WTC11 (cell line): Measurements from ENCODE around the gene DNAJB2.
A peak's percentile ranks its signal among the peaks of the same experiment; 100 is the strongest.

Experiments used
- CREB1 ChIP-seq: sonication (generic); formaldehyde crosslinking; IDR thresholded peaks from 2 replicates; pipeline ENCODE4 v1.8.0; 2023; ENCODE audit warnings: mild to moderate bottlenecking, missing genetic modification reagents
- ETV6 ChIP-seq: sonication (generic); formaldehyde crosslinking; IDR thresholded peaks from 2 replicates; pipeline ENCODE4 v1.8.1; 2022; ENCODE audit warnings: mild to moderate bottlenecking, missing genetic modification reagents
- FOXK1 ChIP-seq: sonication (generic); formaldehyde crosslinking; IDR thresholded peaks from 2 replicates; pipeline ENCODE4 v1.8.0; 2022; ENCODE audit warnings: mild to moderate bottlenecking, moderate library complexity, missing genetic modification reagents
- JUN ChIP-seq: sonication (generic); formaldehyde crosslinking; IDR thresholded peaks from 2 replicates; pipeline ENCODE4 v1.8.0; 2023; ENCODE audit warnings: mild to moderate bottlenecking, missing genetic modification reagents
- RORB ChIP-seq: fragments of 250-450 bp; sonication (Bioruptor Pico); IDR thresholded peaks from 2 replicates; pipeline ENCODE4 v1.9.0; 2021; ENCODE audit warnings: mild to moderate bottlenecking
- ZNF219 ChIP-seq: sonication (generic); formaldehyde crosslinking; IDR thresholded peaks from 2 replicates; pipeline ENCODE4 v1.8.0; 2023; ENCODE audit warnings: missing genetic modification reagents, mild to moderate bottlenecking, borderline replicate concordance
- ZNF423 ChIP-seq: fragments of 250-450 bp; sonication (Bioruptor Pico); IDR thresholded peaks from 2 replicates; pipeline ENCODE4 v2.1.2; 2022; ENCODE audit warnings: mild to moderate bottlenecking, moderate library complexity
- TF ChIP-seq, protein P1 (sequence below): sonication (generic); formaldehyde crosslinking; IDR thresholded peaks from 2 replicates; pipeline ENCODE4 v1.8.0; 2023; ENCODE audit warnings: mild to moderate bottlenecking, missing genetic modification reagents
- TF ChIP-seq, protein P2 (sequence below): fragments of 250-450 bp; sonication (Bioruptor Pico); conservative IDR thresholded peaks from 2 replicates; pipeline ENCODE4 v1.9.0; 2021; ENCODE audit warnings: mild to moderate bottlenecking
- TF ChIP-seq, protein P3 (sequence below): fragments of 200-600 bp; IDR thresholded peaks from 2 replicates; pipeline ENCODE4 v1.8.0; 2022; ENCODE audit warnings: antibody characterized with exemption
- TF ChIP-seq, protein P4 (sequence below): sonication (generic); formaldehyde crosslinking; IDR thresholded peaks from 2 replicates; pipeline ENCODE4 v1.8.0; 2023; ENCODE audit warnings: missing genetic modification reagents
- TF ChIP-seq, protein P5 (sequence below): sonication (generic); formaldehyde crosslinking; IDR thresholded peaks from 2 replicates; pipeline ENCODE4 v1.8.1; 2022; ENCODE audit warnings: low read depth, mild to moderate bottlenecking, moderate library complexity, missing genetic modification reagents, borderline replicate concordance
- TF ChIP-seq, protein P6 (sequence below): sonication (generic); formaldehyde crosslinking; IDR thresholded peaks from 2 replicates; pipeline ENCODE4 v1.8.1; 2022; ENCODE audit warnings: mild to moderate bottlenecking, moderate library complexity, missing genetic modification reagents

DNA sequence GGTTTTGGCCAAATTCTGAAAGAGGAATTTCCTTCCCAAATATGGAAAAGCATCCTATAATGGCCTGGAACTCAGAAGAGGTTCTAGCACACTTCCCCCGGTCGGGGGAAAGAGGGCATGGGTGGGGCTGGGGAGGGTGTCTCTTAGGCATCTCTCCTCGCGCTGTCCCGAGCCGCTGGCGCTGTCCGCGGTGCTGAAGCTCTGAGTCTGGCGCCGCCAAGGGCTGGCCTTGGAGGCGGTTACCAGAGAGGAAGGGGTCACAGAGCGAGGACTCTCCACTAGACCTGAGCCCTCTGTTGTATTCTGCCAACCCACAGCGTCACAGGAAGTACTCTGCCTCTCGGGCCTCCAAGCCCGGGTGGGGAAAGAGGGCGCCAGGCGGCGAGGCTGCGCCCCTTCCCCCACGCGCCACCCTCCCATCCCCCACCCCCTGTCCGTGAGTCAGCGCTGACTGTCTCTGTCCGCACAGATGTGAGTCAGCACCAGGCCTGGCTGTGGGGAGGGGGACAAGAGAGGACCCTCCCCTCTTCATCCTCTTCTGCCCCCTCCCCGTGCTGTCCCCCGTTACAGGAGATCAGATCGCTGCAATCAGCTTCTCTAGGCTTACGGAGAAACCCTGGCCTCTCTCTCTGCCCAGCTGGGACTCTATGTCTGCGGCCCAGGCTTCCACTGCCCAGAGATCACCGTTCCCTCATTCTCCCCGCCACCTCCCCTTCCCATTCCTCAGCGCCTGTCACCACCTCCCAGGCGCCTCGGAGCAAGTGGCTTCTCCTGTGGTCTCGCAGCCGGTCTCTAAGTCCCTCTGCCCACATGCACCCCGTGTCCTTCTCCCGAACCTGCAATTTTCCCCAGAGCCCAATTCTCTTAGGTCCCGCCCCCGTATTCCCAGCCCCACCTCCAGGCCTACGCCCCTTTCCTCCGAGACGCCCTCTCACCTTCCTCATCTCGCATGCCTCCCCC lies 29.3 kb downstream of the DNAJB2 start:
- TF ChIP-seq, protein P1, sequence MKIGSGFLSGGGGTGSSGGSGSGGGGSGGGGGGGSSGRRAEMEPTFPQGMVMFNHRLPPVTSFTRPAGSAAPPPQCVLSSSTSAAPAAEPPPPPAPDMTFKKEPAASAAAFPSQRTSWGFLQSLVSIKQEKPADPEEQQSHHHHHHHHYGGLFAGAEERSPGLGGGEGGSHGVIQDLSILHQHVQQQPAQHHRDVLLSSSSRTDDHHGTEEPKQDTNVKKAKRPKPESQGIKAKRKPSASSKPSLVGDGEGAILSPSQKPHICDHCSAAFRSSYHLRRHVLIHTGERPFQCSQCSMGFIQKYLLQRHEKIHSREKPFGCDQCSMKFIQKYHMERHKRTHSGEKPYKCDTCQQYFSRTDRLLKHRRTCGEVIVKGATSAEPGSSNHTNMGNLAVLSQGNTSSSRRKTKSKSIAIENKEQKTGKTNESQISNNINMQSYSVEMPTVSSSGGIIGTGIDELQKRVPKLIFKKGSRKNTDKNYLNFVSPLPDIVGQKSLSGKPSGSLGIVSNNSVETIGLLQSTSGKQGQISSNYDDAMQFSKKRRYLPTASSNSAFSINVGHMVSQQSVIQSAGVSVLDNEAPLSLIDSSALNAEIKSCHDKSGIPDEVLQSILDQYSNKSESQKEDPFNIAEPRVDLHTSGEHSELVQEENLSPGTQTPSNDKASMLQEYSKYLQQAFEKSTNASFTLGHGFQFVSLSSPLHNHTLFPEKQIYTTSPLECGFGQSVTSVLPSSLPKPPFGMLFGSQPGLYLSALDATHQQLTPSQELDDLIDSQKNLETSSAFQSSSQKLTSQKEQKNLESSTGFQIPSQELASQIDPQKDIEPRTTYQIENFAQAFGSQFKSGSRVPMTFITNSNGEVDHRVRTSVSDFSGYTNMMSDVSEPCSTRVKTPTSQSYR (CRISPR knock-in tag): peak; percentile 92
- TF ChIP-seq ZNF219 (peak; percentile 91; the same call in 1 of the 2 replicates), JUN (CRISPR knock-in tag) (peak; percentile 96), ETV6 (CRISPR knock-in tag) (peak; percentile 96), FOXK1 (CRISPR knock-in tag) (peak; percentile 83), RORB (CRISPR knock-in tag) (no peak), CREB1 (0 out of 2 replicates have a peak, but pooled peaks have one; percentile 68), ZNF423 (no peak)
- TF ChIP-seq, protein P2, sequence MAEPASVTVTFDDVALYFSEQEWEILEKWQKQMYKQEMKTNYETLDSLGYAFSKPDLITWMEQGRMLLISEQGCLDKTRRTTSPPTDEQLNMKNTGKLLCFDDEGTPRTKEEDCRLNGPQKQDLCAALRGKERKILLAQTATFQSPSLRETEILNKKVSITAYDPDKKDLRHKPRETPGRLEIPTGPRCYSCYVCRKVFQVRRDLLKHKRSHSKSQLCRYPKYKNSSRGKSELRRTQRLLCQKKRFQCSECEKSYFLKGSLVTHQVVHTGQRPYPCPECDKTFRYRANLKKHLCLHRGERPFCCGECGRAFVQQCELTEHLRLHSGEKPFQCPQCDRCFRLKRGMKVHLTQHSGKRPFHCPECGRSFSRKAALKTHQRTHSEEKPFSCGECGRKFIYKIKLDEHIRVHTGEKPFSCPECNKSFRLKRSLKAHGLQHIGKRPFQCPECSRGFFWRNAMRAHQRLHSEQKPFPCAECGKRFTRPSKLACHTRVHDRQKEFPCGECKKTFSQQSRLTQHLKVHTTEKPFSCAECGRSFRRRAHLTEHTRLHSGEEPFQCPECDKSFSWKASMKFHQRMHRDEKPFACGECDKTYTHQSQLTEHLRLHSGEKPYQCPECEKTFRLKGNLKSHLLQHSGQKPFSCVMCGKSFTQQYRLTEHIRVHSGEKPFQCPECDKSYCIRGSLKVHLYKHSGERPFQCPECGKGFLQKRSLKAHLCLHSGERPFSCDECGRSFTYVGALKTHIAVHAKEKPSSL: no peak
- TF ChIP-seq, protein P3, sequence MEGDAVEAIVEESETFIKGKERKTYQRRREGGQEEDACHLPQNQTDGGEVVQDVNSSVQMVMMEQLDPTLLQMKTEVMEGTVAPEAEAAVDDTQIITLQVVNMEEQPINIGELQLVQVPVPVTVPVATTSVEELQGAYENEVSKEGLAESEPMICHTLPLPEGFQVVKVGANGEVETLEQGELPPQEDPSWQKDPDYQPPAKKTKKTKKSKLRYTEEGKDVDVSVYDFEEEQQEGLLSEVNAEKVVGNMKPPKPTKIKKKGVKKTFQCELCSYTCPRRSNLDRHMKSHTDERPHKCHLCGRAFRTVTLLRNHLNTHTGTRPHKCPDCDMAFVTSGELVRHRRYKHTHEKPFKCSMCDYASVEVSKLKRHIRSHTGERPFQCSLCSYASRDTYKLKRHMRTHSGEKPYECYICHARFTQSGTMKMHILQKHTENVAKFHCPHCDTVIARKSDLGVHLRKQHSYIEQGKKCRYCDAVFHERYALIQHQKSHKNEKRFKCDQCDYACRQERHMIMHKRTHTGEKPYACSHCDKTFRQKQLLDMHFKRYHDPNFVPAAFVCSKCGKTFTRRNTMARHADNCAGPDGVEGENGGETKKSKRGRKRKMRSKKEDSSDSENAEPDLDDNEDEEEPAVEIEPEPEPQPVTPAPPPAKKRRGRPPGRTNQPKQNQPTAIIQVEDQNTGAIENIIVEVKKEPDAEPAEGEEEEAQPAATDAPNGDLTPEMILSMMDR: no peak
- TF ChIP-seq, protein P4, sequence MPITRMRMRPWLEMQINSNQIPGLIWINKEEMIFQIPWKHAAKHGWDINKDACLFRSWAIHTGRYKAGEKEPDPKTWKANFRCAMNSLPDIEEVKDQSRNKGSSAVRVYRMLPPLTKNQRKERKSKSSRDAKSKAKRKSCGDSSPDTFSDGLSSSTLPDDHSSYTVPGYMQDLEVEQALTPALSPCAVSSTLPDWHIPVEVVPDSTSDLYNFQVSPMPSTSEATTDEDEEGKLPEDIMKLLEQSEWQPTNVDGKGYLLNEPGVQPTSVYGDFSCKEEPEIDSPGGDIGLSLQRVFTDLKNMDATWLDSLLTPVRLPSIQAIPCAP (CRISPR knock-in tag): peak; percentile 73; the same call in 1 of the 2 replicates
- TF ChIP-seq, protein P5, sequence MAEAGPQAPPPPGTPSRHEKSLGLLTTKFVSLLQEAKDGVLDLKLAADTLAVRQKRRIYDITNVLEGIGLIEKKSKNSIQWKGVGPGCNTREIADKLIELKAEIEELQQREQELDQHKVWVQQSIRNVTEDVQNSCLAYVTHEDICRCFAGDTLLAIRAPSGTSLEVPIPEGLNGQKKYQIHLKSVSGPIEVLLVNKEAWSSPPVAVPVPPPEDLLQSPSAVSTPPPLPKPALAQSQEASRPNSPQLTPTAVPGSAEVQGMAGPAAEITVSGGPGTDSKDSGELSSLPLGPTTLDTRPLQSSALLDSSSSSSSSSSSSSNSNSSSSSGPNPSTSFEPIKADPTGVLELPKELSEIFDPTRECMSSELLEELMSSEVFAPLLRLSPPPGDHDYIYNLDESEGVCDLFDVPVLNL (CRISPR knock-in tag): peak; percentile 58; the same call in 1 of the 2 replicates
- TF ChIP-seq, protein P6, sequence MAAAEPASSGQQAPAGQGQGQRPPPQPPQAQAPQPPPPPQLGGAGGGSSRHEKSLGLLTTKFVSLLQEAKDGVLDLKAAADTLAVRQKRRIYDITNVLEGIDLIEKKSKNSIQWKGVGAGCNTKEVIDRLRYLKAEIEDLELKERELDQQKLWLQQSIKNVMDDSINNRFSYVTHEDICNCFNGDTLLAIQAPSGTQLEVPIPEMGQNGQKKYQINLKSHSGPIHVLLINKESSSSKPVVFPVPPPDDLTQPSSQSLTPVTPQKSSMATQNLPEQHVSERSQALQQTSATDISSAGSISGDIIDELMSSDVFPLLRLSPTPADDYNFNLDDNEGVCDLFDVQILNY: 0 out of 2 replicates have a peak, but pooled peaks have one; percentile 37
